HEK293T (cell line): Measurements from ENCODE around the gene HTT.

ENCODE experiments used
- FOXK2 ChIP-seq: fragments of 450-650 bp; IDR thresholded peaks from 2 replicates; pipeline ENCODE4 v1.6.1; 2016; ENCODE audit warnings: mild to moderate bottlenecking
- FOXM1 ChIP-seq: fragments of 450-650 bp; IDR thresholded peaks from 2 replicates; pipeline ENCODE4 v1.6.1; 2017; ENCODE audit warnings: mild to moderate bottlenecking, borderline replicate concordance
- L3MBTL2 ChIP-seq: fragments of 450-650 bp; conservative IDR thresholded peaks from 2 replicates; pipeline ENCODE4 v1.6.1; 2016; ENCODE audit warnings: mild to moderate bottlenecking
- NFRKB ChIP-seq: fragments of 450-650 bp; IDR thresholded peaks from 2 replicates; pipeline ENCODE4 v1.6.1; 2016; ENCODE audit warnings: mild to moderate bottlenecking, moderate library complexity
- SP1 ChIP-seq: fragments of 450-650 bp; IDR thresholded peaks from 2 replicates; pipeline ENCODE4 v1.6.1; 2017
- TARDBP ChIP-seq: fragments of 450-650 bp; IDR thresholded peaks from 2 replicates; pipeline ENCODE4 v1.6.1; 2016
- ZNF384 ChIP-seq: fragments of 450-650 bp; IDR thresholded peaks from 2 replicates; pipeline ENCODE4 v1.6.1; 2016

DNA sequence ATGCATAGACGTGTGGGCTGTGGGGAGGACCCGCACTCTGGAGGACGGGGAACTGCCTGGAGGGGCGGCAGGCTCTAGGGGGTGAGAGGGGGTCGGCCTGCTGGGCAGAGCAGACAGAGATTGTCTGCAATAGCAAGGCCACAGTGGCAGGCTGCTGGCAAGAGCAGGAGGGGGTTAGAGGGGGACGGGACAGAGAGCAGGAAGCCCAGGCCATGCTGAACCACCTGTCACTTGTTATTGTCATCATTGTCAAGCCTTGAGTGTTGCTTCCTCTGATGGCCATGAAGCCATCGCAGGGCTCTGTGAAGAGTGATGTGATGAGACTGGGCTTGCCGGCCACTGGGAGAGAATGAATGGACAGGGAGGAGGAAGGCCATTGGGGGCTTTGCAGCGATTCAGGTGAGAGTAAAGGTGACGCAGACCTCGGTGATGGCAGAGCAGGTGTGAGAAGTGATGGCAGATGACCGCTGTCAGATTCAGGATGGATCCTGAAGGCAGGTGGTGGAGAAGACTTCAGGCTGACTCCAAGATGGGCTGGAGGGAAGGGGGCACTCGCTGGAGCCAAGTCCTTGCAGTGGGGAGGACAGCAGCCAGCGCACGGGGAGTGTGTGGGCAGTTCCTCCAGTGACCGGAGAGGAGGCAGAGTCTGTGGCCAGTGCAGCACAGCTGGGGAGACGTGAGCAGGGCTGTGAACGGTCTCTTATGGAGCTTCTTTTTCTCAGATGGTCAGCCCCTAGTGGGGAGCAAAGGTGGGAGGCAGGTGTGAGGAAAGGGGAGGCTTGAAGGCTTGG, 43.7 kb upstream of the HTT start:
- no peak for TF ChIP-seq ZNF384
- TF ChIP-seq TARDBP = no peak
- TF ChIP-seq SP1 = no peak
- no peak for TF ChIP-seq L3MBTL2
- TF ChIP-seq NFRKB = no peak
- TF ChIP-seq FOXK2 = no peak
- no peak for TF ChIP-seq FOXM1
